ENCODE results near the gene OCIAD1.

Gene OCIAD1

GRCh38 chr4:48891028-48891619, 60.2 kb downstream of the OCIAD1 start:
- no peak for DNase-seq (ENCODE audit: low read depth)

- DNase-seq (ENCODE audit: low read depth) = no peak
Measured at GRCh38 chr4:48896845-48897244, 66.0 kb downstream of the OCIAD1 start.

- no peak for DNase-seq (ENCODE audit: low read depth)
Measured at GRCh38 chr4:48898733-48899431, 68.0 kb downstream of the OCIAD1 start.

- DNase-seq (ENCODE audit: low read depth) = no peak
Measured at GRCh38 chr4:48899432-48899749, 68.5 kb downstream of the OCIAD1 start.

- DNase-seq (ENCODE audit: low read depth) = no peak
Measured at GRCh38 chr4:48899950-48900349, 69.1 kb downstream of the OCIAD1 start.

GRCh38 chr4:48901196-48901595, 70.3 kb downstream of the OCIAD1 start:
- no peak for DNase-seq (ENCODE audit: low read depth)

- no peak for DNase-seq (ENCODE audit: low read depth)
Measured at GRCh38 chr4:48902266-48902665, 71.4 kb downstream of the OCIAD1 start.

- DNase-seq (ENCODE audit: low read depth) = no peak
Measured at GRCh38 chr4:48904101-48904500, 73.2 kb downstream of the OCIAD1 start.

GRCh38 chr4:48904541-48905142, 73.8 kb downstream of the OCIAD1 start:
- no peak for DNase-seq (ENCODE audit: low read depth)

- DNase-seq (ENCODE audit: low read depth) = no peak
Measured at GRCh38 chr4:48905363-48906015, 74.6 kb downstream of the OCIAD1 start.

GRCh38 chr4:48906206-48907173, 75.6 kb downstream of the OCIAD1 start, which contains the start of gene OCIAD2:
TSS of gene OCIAD2 (minus strand) at chr4:48906774. CDS start at chr4:48904549, 2,225 bp downstream.
- DNase-seq (ENCODE audit: low read depth) = peak; percentile 71

- DNase-seq (ENCODE audit: low read depth) = no peak
Measured at GRCh38 chr4:48907706-48908477, 77.0 kb downstream of the OCIAD1 start.

GRCh38 chr4:48908687-48909086, 77.8 kb downstream of the OCIAD1 start:
- no peak for DNase-seq (ENCODE audit: low read depth)

- peak; percentile 62 for DNase-seq (ENCODE audit: low read depth)
Measured at GRCh38 chr4:48909697-48910096, 78.8 kb downstream of the OCIAD1 start.

GRCh38 chr4:48910511-48910910, 79.6 kb downstream of the OCIAD1 start:
- DNase-seq (ENCODE audit: low read depth) = no peak
